Keratinocyte (primary cell): ENCODE results near the gene GBP7. TPM values are rescaled to one million over a fixed set of nuclear protein-coding genes. Genes with fewer than 3 reads are reported as not detected.

Source experiments
- DNase-seq: peaks from one replicate; pipeline ENCODE4 v3.0.0-alpha.2; 2011; ENCODE audit warnings: low read depth, missing footprints, low spot score
- FAIRE-seq: peaks from 2 replicates; lab custom pipeline; 2011; peaks lifted over from hg19 to GRCh38; lab: Jason Lieb, UNC
- H2AFZ ChIP-seq: 2 replicates; pipeline ENCODE4 v1.6.0; 2012; ENCODE audit warnings: low read length, control low read depth, inconsistent platforms; ENCODE audit not compliant: control insufficient read depth
- H3K27ac ChIP-seq: 2 replicates; pipeline ENCODE4 v1.5.1; 2011; ENCODE audit warnings: low read length; ENCODE audit not compliant: control insufficient read depth, insufficient read depth
- H3K27me3 ChIP-seq: 3 replicates; pipeline ENCODE4 v1.6.0; 2011; ENCODE audit warnings: low read length; ENCODE audit not compliant: control insufficient read depth, insufficient read depth; ENCODE audit errors: extremely low read depth
- H3K36me3 ChIP-seq, 2 experiments: 2 replicates in 1 of 2; 3 replicates in 1 of 2; pipeline ENCODE4 v1.5.1; 2011; ENCODE audit warnings: low read length in 2 of 2, mild to moderate bottlenecking in 1 of 2; ENCODE audit not compliant: control insufficient read depth in 2 of 2, insufficient read depth in 2 of 2; ENCODE audit errors: extremely low read depth in 1 of 2
- H3K4me1 ChIP-seq: 3 replicates; pipeline ENCODE4 v1.5.1; 2011; ENCODE audit warnings: low read length; ENCODE audit not compliant: control insufficient read depth, insufficient read depth; ENCODE audit errors: extremely low read depth
- H3K4me2 ChIP-seq: 3 replicates; pipeline ENCODE4 v1.6.0; 2011; ENCODE audit warnings: low read depth, low read length; ENCODE audit not compliant: control insufficient read depth, insufficient read depth; ENCODE audit errors: extremely low read depth
- H3K4me3 ChIP-seq, 3 experiments: fragments of 200-600 bp in 1 of 3; sonication (generic) in 1 of 3; 2 replicates in 2 of 3; 3 replicates in 1 of 3; pipeline ENCODE4 v1.5.1; 2011 to 2016; ENCODE audit warnings: low read length in 3 of 3, mild to moderate bottlenecking in 3 of 3, control low read depth in 2 of 3, inconsistent platforms in 1 of 3, low read depth in 1 of 3, mixed read lengths in 1 of 3, mixed run types in 1 of 3, moderate library complexity in 1 of 3; ENCODE audit not compliant: control insufficient read depth in 2 of 3, insufficient read depth in 2 of 3; ENCODE audit errors: extremely low read depth in 1 of 3
- H3K79me2 ChIP-seq: 2 replicates; pipeline ENCODE4 v1.6.0; 2012; ENCODE audit warnings: low read length; ENCODE audit not compliant: control insufficient read depth, insufficient read depth
- H3K9ac ChIP-seq: 3 replicates; pipeline ENCODE4 v1.6.0; 2011; ENCODE audit warnings: low read length; ENCODE audit not compliant: control insufficient read depth, insufficient read depth; ENCODE audit errors: extremely low read depth
- H3K9me1 ChIP-seq: 3 replicates; pipeline ENCODE4 v1.6.0; 2011; ENCODE audit warnings: low read length; ENCODE audit not compliant: control insufficient read depth, insufficient read depth; ENCODE audit errors: extremely low read depth
- H3K9me3 ChIP-seq: 2 replicates; pipeline ENCODE4 v1.5.1; 2012; ENCODE audit warnings: low read depth, low read length; ENCODE audit not compliant: control insufficient read depth
- H4K20me1 ChIP-seq: 3 replicates; pipeline ENCODE4 v1.6.0; 2011; ENCODE audit warnings: low read length; ENCODE audit not compliant: control insufficient read depth, insufficient read depth; ENCODE audit errors: extremely low read depth
- EZH2 ChIP-seq: IDR thresholded peaks from one replicate; pipeline ENCODE4 v1.6.1; 2012; ENCODE audit warnings: inconsistent platforms, mild to moderate bottlenecking, low read length, moderate library complexity
- dilution Hi-C: fragments of 300-500 bp; cut with MboI; formaldehyde crosslinking; loops from one replicate; pipeline ENCODE4 v1.7.0; 2020; ENCODE audit warnings: low sequenced_read_pairs; ENCODE audit not compliant: extremely low pct_ligation_motif_present
- polyA plus RNA-seq, 5 experiments: library from polyadenylated mRNA; depleted of rRNA in 3 of 5; stranded (reverse) in 3 of 5; stranded (forward) in 1 of 5; unstranded in 1 of 5; fragments of >200 nt; gene quantifications; 1 replicate in 1 of 5; 2 replicates in 3 of 5; 3 replicates in 1 of 5; pipeline versions ENCODE4 v1.2.1 to v1.2.3, GENCODE V29; 2011 to 2012; ENCODE audit warnings: missing spikeins in 2 of 5, low read depth in 1 of 5, low replicate concordance in 1 of 5
- TF ChIP-seq, protein P1 (sequence below), 3 experiments: IDR thresholded peaks in 1 of 3; conservative IDR thresholded peaks in 1 of 3; optimal IDR thresholded peaks in 1 of 3; 2 replicates in 2 of 3; 3 replicates in 1 of 3; pipeline versions ENCODE3 to v1.5.1; 2011; ENCODE audit warnings: low read length in 3 of 3, mild to moderate bottlenecking in 3 of 3, moderate library complexity in 2 of 3, control low read depth in 1 of 3, inconsistent platforms in 1 of 3; ENCODE audit not compliant: insufficient read depth in 2 of 3; ENCODE audit errors: extremely low read depth in 1 of 3

GBP7 gene
- polyA plus RNA-seq, 1 donor (not counting 4 experiments of a cell fraction or from before 2014, with no cell fraction given): not detected

DNA sequence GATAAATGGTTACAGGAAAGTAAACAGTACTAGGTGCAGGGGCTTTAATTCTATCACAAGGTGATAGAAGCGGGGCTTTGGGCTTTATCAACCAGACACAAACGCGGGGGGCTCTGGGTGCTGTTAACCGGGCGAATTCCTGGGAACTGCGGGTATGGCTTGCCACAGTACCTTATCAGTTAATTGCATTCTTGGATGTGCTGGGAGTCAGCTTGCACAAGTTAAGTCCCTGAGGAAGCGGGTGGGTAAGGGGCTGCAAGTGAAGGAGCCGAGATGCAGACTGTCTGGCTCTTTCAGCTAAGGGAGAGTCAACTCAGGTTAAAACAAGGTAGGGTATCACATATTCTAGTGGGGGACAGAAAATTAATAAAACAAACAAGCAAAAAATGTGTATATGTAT lies 22.3 kb upstream of the GBP7 start:
- Histone ChIP-seq H3K4me2 (no peak overlapping the region), H3K9me3 (no peaks in the 10 kb centered on the region), H2AFZ (no peak overlapping the region), H3K27me3 (no peaks in the 10 kb centered on the region), H3K27ac (no peak overlapping the region), H3K9me1 (no peaks in the 10 kb centered on the region), H3K4me3 (no peak overlapping the region), H3K79me2 (no peaks in the 10 kb centered on the region), H3K9ac (no peak overlapping the region), H3K36me3 (no peaks in the 10 kb centered on the region), H3K4me1 (no peaks in the 10 kb centered on the region), H4K20me1 (no peaks in the 10 kb centered on the region)
- no peak for TF ChIP-seq EZH2
- TF ChIP-seq, protein P1, sequence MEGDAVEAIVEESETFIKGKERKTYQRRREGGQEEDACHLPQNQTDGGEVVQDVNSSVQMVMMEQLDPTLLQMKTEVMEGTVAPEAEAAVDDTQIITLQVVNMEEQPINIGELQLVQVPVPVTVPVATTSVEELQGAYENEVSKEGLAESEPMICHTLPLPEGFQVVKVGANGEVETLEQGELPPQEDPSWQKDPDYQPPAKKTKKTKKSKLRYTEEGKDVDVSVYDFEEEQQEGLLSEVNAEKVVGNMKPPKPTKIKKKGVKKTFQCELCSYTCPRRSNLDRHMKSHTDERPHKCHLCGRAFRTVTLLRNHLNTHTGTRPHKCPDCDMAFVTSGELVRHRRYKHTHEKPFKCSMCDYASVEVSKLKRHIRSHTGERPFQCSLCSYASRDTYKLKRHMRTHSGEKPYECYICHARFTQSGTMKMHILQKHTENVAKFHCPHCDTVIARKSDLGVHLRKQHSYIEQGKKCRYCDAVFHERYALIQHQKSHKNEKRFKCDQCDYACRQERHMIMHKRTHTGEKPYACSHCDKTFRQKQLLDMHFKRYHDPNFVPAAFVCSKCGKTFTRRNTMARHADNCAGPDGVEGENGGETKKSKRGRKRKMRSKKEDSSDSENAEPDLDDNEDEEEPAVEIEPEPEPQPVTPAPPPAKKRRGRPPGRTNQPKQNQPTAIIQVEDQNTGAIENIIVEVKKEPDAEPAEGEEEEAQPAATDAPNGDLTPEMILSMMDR (optimal IDR thresholded peaks at IDR 0.05 in 1 of 3, IDR thresholded peaks at IDR 0.05 in 1 of 3, conservative IDR thresholded peaks at IDR 0.05 in 1 of 3; ENCODE audit: extremely low read depth in 1 of 3, insufficient read depth in 2 of 3, low read length in 3 of 3): no peak
- no peak for FAIRE-seq
- no peak for DNase-seq
- dilution Hi-C loops: no loop called here

DNA sequence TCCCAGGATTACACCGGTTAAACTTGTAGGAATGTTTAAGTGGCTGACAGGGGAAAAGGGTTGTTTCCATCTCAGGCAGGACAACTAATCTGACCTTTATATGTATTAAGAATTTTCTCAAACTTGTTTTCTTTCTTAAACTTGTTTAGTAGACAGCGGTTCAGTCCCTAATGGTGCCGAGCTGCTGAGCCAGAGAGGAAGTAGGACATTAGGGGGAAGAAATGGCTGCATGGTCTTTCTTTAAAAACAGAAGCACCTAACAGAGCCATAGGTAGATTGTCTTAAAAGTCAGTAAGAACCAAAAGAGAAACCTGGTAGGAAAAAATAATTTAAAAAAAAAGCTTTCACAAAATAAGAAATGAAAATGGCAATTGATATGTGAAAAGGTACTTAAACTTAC lies 19.7 kb upstream of the GBP7 start:
- no peaks in the 10 kb centered on the region for H3K36me3 ChIP-seq
- no peak overlapping the region for H3K9ac ChIP-seq
- H3K9me1 ChIP-seq: no peaks in the 10 kb centered on the region
- dilution Hi-C loops: no loop called here
- FAIRE-seq: no peak
- no peaks in the 10 kb centered on the region for H3K27me3 ChIP-seq
- no peak overlapping the region for H3K4me2 ChIP-seq
- no peaks in the 10 kb centered on the region for H4K20me1 ChIP-seq
- H3K4me1 ChIP-seq: no peaks in the 10 kb centered on the region
- no peak overlapping the region for H3K4me3 ChIP-seq
- no peaks in the 10 kb centered on the region for H3K79me2 ChIP-seq
- no peak for TF ChIP-seq EZH2
- TF ChIP-seq, protein P1 (optimal IDR thresholded peaks at IDR 0.05 in 1 of 3, IDR thresholded peaks at IDR 0.05 in 1 of 3, conservative IDR thresholded peaks at IDR 0.05 in 1 of 3; ENCODE audit: extremely low read depth in 1 of 3, insufficient read depth in 2 of 3, low read length in 3 of 3): no peak
- no peak for DNase-seq
- H2AFZ ChIP-seq: no peak overlapping the region
- H3K9me3 ChIP-seq: no peaks in the 10 kb centered on the region
- no peak overlapping the region for H3K27ac ChIP-seq
